Measurements from ENCODE around the gene CROCC2.

CROCC2 gene

DNA sequence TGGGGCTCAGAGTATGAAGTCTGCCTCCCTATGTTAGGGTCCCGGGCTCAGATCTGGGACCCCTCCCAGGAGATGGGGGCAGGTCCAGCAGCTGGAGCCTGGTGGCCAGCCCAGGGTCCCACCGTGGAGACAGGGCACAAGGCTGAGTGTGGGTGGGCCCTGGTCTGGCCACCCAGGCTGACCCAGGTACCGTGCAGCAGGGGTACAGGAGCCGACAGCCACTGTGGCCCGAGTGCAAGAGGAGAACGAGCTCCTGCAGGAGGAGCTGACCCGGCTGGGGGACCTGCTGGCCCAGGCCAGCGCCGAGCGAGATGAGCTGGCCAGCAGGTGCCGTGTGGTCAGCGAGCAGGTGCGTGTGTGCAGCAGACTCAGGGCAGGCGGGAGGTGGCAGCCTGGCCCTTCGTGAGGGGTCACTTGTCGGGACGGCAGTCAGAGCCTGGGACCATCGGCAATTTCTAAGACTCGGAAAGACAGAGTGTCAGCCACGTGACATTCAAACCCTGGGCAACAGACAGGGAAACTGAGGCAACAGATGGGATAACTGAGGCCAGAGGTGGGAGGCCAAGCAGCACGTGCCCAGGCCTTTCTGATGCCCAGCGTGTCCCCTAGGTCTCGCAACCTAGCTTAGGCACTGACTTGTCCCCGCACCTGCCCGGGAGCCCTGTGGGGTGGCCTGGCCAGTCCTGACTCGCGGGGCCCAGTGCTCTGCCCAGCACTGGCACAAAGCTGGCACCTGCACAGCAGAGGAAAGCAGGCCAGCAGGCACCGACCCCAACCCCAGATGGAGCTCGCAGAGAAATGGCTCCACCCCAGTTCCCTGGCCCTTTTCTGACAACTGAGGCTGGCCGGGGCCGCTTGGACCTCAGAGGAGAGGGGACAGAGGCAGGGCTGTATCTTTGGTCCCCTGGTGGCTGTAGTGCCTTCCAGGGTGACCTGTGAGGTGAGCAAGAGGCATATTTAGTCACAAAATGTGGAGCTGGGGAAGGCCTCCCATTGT lies 13.9 kb downstream of the CROCC2 start:
- Histone ChIP-seq H3K27ac (ENCODE audit: low read length) (no peak overlapping the region), H3K79me2 (ENCODE audit: insufficient read depth, low read length) (no peaks in the 10 kb centered on the region), H3K27me3 (ENCODE audit: insufficient read depth, low read length, poor library complexity) (no peaks in the 10 kb centered on the region), H3K4me3 (ENCODE audit: low read depth in 1 of 2, low read length in 2 of 2) (no peak overlapping the region), H3K36me3 (ENCODE audit: insufficient read depth, low read length) (no peaks in the 10 kb centered on the region), H3K4me2 (ENCODE audit: insufficient read depth, low read length) (no peak overlapping the region), H2AFZ (ENCODE audit: low read depth, low read length) (no peak overlapping the region), H3K9me3 (ENCODE audit: insufficient read depth, low read length, severe bottlenecking) (no peaks in the 10 kb centered on the region), H4K20me1 (ENCODE audit: insufficient read depth, low read length) (no peaks in the 10 kb centered on the region; the same call in 1 of the 2 replicates), H3K9ac (ENCODE audit: low read depth, low read length) (no peak overlapping the region), H3K4me1 (ENCODE audit: insufficient read depth, low read length) (no peaks in the 10 kb centered on the region)
- DNase-seq = no peak
- ATAC-seq (ENCODE audit: insufficient read depth, low read depth) = no peak
- TF ChIP-seq, protein P1, sequence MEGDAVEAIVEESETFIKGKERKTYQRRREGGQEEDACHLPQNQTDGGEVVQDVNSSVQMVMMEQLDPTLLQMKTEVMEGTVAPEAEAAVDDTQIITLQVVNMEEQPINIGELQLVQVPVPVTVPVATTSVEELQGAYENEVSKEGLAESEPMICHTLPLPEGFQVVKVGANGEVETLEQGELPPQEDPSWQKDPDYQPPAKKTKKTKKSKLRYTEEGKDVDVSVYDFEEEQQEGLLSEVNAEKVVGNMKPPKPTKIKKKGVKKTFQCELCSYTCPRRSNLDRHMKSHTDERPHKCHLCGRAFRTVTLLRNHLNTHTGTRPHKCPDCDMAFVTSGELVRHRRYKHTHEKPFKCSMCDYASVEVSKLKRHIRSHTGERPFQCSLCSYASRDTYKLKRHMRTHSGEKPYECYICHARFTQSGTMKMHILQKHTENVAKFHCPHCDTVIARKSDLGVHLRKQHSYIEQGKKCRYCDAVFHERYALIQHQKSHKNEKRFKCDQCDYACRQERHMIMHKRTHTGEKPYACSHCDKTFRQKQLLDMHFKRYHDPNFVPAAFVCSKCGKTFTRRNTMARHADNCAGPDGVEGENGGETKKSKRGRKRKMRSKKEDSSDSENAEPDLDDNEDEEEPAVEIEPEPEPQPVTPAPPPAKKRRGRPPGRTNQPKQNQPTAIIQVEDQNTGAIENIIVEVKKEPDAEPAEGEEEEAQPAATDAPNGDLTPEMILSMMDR (IDR thresholded peaks at IDR 0.05; ENCODE audit: borderline replicate concordance, extremely low read depth, low read length, poor library complexity, severe bottlenecking) = no peak
- no peak for TF ChIP-seq EZH2 (IDR thresholded peaks at IDR 0.05; ENCODE audit: borderline replicate concordance, low read depth, low read length, severe bottlenecking)

GRCh38 chr2:240920783-240921231 lies 14.7 kb downstream of the CROCC2 start:
- no peak for ATAC-seq (ENCODE audit: insufficient read depth, low read depth)
- Histone ChIP-seq H3K9ac (ENCODE audit: low read depth, low read length) (no peak overlapping the region), H3K79me2 (ENCODE audit: insufficient read depth, low read length) (no peaks in the 10 kb centered on the region), H2AFZ (ENCODE audit: low read depth, low read length) (no peak overlapping the region), H3K4me2 (ENCODE audit: insufficient read depth, low read length) (no peak overlapping the region), H3K27me3 (ENCODE audit: insufficient read depth, low read length, poor library complexity) (no peaks in the 10 kb centered on the region), H3K27ac (ENCODE audit: low read length) (no peak overlapping the region), H3K9me3 (ENCODE audit: insufficient read depth, low read length, severe bottlenecking) (no peaks in the 10 kb centered on the region), H3K4me1 (ENCODE audit: insufficient read depth, low read length) (no peaks in the 10 kb centered on the region), H4K20me1 (ENCODE audit: insufficient read depth, low read length) (peaks cover 2% of the 10 kb centered on the region; the same call in 1 of the 2 replicates), H3K36me3 (ENCODE audit: insufficient read depth, low read length) (no peaks in the 10 kb centered on the region), H3K4me3 (ENCODE audit: low read depth in 1 of 2, low read length in 2 of 2) (no peak overlapping the region)
- no peak for DNase-seq
- TF ChIP-seq EZH2 (IDR thresholded peaks at IDR 0.05; ENCODE audit: borderline replicate concordance, low read depth, low read length, severe bottlenecking) = no peak

DNA sequence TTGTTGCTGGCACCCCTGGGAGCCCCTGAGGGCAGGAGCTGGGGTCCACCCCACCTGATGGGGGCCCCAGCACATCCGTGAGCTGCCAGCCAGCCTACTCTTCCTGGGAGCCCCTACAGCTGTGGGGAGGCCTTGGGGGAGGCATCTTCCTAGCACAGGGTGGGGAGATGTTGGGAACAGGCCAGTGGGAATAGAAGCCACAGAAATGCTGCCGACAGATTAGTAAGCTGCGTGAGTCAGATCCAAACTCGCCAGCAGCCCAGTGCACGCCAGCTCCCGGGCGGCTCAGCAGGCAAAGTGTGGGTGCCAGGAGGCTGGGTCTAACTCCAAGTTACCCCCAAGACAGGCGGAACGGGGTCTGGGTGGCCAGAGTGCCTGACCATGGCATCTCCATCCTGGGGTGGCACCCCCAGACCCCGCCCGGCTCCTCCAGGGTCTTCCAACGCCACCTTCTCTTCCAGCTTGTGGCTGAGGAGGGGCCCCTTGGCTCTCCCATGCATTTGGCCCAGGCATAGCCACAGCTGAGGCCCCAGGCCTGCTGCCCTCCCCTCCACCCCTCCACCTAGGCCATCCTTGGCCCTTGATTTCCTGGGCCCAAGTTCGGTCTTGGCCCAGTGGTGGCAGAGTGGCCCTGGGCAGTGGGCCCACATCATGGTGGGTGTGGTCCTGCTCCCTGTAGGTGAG lies 15.3 kb downstream of the CROCC2 start:
- peaks cover 5% of the 10 kb centered on the region; the same call in 1 of the 2 replicates for H4K20me1 ChIP-seq (ENCODE audit: insufficient read depth, low read length)
- H3K27ac ChIP-seq (ENCODE audit: low read length) = no peak overlapping the region
- DNase-seq (no peak), ATAC-seq (ENCODE audit: insufficient read depth, low read depth) (no peak)
- TF ChIP-seq EZH2 (IDR thresholded peaks at IDR 0.05; ENCODE audit: borderline replicate concordance, low read depth, low read length, severe bottlenecking) = no peak
- TF ChIP-seq, protein P1 (IDR thresholded peaks at IDR 0.05; ENCODE audit: borderline replicate concordance, extremely low read depth, low read length, poor library complexity, severe bottlenecking) = no peak
- H3K4me1 ChIP-seq (ENCODE audit: insufficient read depth, low read length) = no peaks in the 10 kb centered on the region
- H3K4me3 ChIP-seq (ENCODE audit: low read depth in 1 of 2, low read length in 2 of 2) = no peak overlapping the region
- no peaks in the 10 kb centered on the region for H3K36me3 ChIP-seq (ENCODE audit: insufficient read depth, low read length)
- H3K4me2 ChIP-seq (ENCODE audit: insufficient read depth, low read length) = no peak overlapping the region
- no peaks in the 10 kb centered on the region for H3K27me3 ChIP-seq (ENCODE audit: insufficient read depth, low read length, poor library complexity)
- no peak overlapping the region for H3K9ac ChIP-seq (ENCODE audit: low read depth, low read length)
- no peaks in the 10 kb centered on the region for H3K79me2 ChIP-seq (ENCODE audit: insufficient read depth, low read length)
- no peak overlapping the region for H2AFZ ChIP-seq (ENCODE audit: low read depth, low read length)
- no peaks in the 10 kb centered on the region for H3K9me3 ChIP-seq (ENCODE audit: insufficient read depth, low read length, severe bottlenecking)

- Histone ChIP-seq H3K4me1 (ENCODE audit: insufficient read depth, low read length) (no peaks in the 10 kb centered on the region), H3K9me3 (ENCODE audit: insufficient read depth, low read length, severe bottlenecking) (no peaks in the 10 kb centered on the region), H3K36me3 (ENCODE audit: insufficient read depth, low read length) (no peaks in the 10 kb centered on the region), H3K27me3 (ENCODE audit: insufficient read depth, low read length, poor library complexity) (no peaks in the 10 kb centered on the region), H3K4me3 (ENCODE audit: low read depth in 1 of 2, low read length in 2 of 2) (no peak overlapping the region), H3K4me2 (ENCODE audit: insufficient read depth, low read length) (no peak overlapping the region), H3K79me2 (ENCODE audit: insufficient read depth, low read length) (no peaks in the 10 kb centered on the region), H3K9ac (ENCODE audit: low read depth, low read length) (no peak overlapping the region), H3K27ac (ENCODE audit: low read length) (no peak overlapping the region), H4K20me1 (ENCODE audit: insufficient read depth, low read length) (peaks cover 5% of the 10 kb centered on the region; the same call in 1 of the 2 replicates), H2AFZ (ENCODE audit: low read depth, low read length) (no peak overlapping the region)
- no peak for DNase-seq
- ATAC-seq (ENCODE audit: insufficient read depth, low read depth) = no peak
- TF ChIP-seq, protein P1 (IDR thresholded peaks at IDR 0.05; ENCODE audit: borderline replicate concordance, extremely low read depth, low read length, poor library complexity, severe bottlenecking) = no peak
- no peak for TF ChIP-seq EZH2 (IDR thresholded peaks at IDR 0.05; ENCODE audit: borderline replicate concordance, low read depth, low read length, severe bottlenecking)
These were observed 15.8 kb downstream of the CROCC2 start for GRCh38 chr2:240921995-240922244.

Measured in DND-41 (cell line).